GM19463 (cell line): Measurements from ENCODE around the gene NAV2.
"Not testable (repeated sequence)": the region's sequence is repeated elsewhere in the genome, so short reads cannot be mapped to it uniquely, and the experiment has no call there.

ENCODE experiments used
- ATAC-seq: cut with Tn5 transposase; IDR thresholded peaks from one replicate; pipeline ENCODE4 v1.9.1; 2021; ENCODE audit warnings: mild to moderate bottlenecking, moderate library complexity; ENCODE audit not compliant: unreplicated experiment

NAV2 gene

DNA sequence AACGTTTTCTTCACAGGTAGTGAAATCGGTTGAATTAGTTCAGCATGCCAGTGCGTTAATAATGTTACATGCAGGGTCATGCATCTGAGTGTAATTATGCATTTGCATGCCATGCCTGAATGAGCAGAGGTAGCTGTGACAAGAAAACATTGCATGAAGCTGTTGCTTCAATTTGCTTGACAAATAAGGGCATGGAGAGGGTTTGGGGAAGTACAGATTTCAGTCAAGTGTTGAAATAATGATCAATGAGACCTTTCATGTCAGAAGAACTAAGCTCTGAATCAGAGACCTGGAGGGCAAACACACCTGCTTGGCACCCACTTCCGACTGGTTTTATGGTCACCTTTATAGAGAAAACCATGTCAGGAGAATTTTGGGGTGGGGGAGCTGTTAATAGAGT is 226.2 kb downstream of the NAV2 start:
- ATAC-seq = peak; percentile 50

DNA sequence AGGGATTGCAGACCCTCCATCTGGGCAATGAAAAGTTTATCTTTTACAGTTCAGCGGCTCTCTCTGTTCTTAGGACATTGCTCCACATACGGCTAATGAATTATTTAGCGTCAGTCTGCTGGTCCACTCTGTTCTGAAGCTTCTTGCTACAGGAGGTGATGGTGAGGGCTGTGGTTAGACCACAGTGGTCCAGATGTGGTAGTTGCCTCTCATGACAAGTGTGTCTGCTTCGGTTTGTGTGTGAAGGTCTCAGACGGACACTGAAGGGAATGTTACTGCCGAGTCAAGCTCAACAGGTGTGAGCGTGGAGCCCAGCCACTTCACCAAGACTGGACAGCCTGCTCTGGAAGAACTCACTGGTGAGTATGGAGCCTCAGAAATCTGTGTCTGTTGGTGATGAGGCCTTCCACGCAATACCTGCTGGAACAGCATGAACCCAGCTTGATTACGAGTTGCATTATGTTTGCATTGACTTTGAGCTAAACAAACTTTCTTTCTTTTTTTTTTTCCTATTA is 226.8 kb downstream of the NAV2 start:
- ATAC-seq = peak; percentile 74

DNA sequence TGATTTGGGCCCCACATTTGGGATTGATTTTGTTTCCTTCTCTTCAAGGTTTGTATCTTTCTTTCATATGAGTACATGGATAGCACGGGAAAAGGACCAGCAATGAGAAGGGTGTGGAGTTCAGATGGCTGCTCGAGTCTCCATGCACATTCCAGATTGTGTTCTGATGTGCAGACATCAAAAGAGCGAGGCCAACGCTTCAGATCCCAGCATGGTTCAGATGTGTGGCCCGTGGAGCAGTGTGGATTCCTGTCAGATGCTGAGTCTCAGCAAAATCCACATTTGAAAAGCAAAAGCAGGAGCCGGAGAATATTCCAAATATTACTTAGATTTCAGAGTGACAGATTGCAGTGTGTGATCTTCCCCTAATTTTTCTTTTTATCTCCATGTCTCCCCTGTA is 228.2 kb downstream of the NAV2 start:
- ATAC-seq = no peak

DNA sequence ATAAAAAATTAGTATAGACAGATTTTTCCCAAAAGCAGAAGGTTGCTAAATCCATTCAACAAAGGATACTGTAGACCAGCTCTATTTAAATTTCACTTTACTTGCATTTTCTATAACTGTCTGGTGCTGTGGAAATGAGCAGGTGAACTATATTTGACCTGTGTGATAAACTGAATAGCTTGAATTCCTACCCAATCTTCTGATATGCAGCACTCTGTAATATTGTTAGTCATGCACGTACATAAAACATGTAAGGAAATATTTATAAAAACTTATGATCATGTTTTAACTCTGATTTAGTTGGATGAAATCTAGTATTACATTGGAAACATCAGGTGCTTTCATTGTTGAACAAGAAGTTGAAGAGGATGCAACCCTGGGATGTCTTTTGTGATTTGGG is 234.0 kb downstream of the NAV2 start:
- ATAC-seq = no peak

DNA sequence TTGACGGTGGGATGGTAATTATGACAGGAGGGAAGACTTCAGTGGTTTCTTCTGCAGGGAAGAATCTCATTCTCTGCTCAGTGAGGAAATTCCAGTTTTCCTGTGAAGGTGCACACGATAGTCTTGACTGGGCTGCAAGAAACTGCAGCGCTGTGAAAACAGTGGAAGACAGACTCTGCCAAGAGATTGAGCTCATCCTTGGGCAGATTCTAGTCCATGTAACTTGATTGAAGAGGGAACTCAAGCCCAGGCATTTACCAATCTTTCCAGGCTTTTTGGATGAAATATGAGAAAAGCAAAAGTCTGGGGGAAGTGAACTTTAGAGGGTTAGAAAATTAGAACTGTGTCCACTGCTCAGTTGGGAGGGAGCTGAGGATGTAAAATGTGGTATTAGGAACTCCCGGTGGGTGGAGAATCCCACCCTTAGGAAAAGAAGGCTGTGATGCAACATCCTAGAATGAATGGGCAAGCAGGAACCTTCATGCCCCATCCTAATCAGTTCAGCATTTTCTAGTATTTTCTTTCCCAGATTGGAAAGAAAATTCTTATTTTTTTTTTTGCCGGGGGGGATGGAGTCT is 235.0 kb downstream of the NAV2 start:
- no peak for ATAC-seq

DNA sequence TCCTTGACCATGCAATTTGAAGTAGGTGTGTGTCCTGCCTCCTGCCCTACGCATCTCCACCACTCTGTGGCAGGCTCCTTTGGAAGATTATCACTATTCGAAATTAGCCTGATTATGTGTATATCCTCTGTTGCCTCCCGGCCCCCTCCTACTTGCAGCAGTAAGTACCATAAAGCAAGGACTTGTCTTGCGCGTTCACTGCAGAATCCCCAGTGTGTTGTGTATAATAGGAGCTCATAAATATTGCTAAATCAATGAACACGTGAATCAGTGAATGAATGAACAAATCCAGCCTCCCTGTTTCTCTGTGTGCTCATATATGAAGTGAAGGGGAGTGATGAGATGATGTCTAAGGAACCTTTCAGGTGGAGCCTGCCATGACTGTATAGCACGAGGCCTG is 237.0 kb downstream of the NAV2 start:
- ATAC-seq = no peak

DNA sequence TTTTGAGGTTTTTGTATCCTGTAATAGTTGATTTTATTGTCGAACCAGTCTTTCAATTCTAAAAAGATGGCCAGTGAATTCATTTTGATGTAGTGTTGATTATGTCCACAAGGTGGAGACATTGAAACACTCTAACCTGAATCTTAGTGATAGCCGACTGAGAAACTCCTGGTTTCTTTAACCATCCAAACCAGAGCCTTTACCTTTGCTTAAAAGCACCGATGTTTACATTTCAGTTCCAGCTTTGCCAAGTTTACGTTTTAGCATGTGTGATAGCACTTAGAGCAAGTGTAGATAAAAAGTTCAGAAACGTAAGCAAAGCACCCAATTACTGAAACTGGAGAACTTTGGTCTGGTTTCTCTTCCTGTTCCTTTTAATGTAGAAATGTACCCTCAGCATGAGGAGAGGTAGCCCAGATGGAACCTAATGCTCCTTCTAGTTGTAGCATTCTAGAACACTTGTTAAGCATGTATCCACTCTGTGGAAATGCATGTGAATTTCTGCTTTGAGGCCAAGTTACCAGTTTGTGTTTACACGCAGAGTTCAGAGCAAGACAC is 239.0 kb downstream of the NAV2 start:
- peak; percentile 84 for ATAC-seq

DNA sequence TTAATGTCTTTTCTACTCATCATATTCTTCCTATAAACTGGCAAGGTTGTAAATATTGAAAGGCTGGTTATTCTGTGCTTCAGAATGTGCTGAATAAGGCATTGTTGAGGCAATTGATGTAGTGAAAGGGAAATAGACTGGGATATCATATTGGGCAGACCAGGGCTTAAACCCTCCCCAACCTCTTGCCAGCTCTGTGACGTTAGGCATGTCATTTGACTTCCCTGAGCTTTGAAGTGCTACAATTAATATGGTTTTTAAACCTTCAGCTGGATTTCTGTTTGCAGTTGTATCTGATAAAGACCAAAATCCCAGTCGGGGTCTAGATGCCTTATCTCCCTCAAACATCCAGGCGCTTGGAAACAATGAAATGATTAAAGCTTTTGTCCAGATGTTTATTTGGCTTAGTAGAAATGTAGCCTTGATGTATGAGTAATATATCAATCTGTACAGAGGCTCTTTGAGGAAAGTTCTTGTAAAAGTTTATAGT is 239.5 kb downstream of the NAV2 start:
- ATAC-seq = no peak

DNA sequence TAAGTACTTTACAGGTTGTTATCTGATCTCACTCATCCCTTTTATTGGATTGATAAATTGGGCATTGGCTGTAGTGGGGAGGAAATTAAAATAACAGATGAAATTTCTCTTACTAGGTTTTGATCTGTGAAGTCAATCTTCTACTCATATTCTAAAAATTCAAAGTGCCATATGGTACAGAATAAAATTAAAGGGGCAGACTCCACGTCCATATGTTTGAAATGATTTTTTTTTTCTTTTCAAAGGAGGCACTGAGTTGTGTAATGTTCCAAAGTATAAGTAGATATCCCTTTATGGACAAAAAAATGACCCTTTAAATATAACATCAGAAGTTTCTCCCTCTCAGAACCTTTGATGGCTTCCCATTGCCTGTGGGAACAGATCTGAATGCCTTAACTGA is 240.3 kb downstream of the NAV2 start:
- no peak for ATAC-seq

DNA sequence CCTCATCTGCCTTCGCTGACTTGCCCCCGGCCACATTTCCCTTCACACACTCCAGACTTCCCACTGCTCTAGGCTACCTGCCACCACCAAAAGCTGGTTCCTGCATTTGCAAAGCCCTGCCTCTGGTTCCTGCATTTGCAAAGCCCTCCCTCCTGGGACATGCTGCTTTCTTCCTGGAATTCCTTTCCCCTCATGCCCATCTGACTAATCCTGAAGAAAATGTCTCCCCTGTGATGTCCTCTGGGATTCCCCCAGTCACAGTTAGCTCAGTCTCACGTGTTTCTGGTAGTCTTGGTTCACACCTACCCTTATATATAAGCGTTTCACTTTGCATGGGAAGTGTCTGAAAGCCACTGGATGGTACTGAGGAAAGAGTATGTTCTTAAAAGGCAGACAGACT is 240.7 kb downstream of the NAV2 start:
- peak; percentile 27 for ATAC-seq

DNA sequence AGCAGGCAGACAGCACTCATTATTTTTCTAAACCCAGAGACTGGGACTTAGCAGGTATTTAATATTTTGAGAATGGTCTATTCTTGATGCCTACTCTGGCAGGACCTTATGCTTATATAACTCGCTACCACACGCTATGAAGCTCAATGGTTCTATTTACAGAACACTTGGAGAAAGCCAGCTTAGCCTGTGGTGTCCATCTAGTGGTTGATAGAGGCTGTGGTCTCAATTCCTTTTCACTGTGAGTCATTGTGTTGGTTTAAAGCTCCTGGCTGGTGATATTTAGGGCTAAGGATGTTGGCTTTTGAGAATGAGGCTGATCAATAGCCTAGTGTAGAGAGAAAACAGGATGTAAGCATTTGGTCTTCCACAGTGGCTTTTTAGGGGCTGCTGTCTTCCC is 241.3 kb downstream of the NAV2 start:
- ATAC-seq = no peak

DNA sequence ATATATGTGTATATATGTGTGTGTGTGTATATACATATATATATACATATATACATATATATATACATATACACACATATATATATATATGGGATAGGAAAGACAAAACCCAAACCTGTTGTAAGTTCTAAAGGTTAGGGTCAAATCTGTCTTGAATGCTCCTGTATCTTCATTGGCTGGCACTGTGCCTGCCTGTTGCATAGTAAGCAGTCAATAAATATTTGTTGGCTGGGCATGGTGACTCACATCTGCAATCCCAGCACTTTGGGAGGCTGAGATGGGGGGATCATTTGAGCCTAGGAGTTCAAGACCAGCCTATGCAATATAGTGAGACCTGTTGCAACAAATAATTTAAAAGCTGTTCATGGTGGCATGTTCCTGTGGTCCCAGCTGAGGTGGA is 242.3 kb downstream of the NAV2 start:
- ATAC-seq = no peak

DNA sequence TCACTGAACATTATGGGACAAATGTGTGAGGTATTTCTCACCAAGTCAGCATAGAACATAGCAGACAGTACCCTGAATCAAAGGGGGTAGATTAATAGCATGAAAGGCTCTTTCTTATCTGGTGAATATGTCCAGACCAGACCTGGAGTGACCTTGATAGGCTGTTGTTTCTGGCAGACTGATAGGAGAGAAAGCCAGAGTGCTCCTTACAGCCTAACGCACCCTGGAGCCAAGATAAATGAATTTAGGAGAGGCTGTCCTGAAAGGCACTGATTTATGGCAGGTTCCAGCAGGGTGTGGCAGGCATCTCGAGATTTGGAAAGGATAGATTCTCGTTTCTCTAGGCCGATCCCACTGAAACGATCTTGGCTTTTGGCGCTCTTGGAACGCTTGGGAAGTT is 243.0 kb downstream of the NAV2 start:
- ATAC-seq = no peak

DNA sequence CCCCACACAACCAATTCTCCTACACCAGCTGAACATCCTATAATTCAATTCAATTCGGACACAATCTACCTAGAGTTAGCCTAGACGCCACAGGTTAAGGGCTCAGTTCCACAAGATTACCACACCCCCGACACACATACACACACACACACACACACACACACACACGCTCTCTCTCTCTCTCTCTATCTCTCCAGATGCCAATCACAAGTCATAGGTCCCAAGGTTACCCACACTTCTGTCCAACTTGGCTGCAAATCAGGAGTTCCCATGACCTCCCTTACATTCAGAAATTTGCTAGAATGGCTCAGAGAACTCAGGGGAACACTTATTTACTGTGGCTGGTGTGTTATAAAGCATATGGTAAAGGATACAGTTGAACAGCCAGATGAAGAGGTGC is 243.6 kb downstream of the NAV2 start:
- no peak for ATAC-seq

DNA sequence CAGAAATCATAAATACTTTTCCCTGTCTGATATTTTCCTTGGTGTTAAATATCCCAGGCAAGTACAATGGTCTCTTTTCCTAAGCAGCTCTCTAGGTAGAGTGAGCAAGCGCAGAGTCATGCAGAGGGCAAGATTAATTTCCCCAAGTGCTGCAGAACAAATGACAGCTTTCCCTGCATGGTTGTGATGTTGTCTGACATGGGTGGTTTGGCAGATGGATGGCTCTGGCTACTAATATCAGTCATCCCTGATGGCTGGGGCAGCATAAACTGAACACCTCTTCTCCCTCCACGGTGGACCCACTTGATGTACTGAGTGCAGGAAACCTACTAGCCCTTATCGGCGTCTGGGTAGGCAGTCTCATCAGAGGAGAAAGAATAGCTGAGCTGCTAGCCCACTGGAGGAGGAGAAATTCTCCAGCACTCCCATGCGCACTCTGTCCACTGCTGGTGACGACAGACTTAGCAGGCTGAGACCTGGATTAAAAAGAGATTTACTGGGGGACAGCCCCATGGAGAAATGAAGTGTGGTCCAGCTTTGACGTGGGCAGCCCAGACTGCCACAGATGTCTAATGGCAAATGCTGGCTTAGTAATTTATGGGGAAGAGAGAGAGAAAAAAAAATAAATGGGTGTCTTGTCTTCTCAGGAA is 244.8 kb downstream of the NAV2 start:
- ATAC-seq = no peak

DNA sequence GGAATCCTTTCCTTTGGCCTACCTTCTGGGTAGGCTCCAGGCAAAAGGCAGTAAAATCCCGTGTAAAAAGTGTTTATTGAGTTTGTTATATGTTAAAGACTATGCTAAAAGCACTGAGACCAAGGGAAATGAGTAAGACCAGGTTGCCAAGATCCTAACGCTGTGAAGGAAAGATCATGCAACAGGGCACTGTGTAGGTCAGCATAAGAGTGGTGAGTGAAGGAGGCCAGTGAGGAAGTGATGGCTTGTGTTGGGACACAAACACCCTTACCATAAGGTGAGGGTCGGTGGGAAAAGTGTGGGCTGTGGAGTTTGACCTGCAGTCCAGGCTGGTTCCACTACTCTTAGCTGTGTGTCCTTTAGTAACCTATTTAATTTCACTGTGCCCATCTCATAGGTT is 245.6 kb downstream of the NAV2 start:
- no peak for ATAC-seq

DNA sequence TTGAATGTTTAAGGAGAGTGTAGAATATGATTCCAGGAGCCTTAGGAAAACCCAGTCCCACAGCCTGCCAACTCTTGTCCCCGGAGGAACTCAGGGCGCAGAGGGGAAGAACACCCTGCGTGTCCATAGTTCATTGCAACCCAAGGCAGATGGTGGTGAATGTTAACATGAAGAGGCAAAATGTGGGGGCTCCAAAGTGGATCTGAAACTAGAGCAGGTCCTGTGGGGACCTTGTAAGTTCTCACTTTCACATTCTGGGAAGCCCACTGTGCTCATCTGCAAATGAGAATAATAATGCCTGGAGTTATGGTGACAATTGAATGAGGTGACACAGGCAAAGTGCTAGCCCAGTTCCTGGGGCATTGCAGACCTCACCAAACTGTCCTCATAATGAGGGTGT is 246.6 kb downstream of the NAV2 start:
- ATAC-seq = no peak

DNA sequence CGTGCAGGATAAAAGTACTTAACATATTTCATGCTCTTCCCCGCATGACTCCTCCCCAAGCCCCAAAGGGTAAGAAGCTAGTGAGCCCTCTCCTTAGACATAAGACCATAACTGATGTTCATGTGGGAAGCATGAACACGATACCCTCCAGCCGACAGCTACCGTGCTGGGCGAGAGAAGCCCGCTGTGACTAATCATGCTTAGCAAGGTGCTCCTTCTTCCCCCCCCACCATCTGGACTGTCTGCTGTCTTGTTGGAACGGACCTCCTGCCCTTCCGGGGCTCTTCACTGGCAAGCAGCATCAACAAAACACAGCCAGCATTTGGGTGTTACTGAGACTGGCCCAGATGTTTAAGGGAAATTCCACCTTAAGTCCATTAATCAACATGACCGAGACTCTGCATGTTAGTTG is 247.0 kb downstream of the NAV2 start:
- no peak for ATAC-seq

DNA sequence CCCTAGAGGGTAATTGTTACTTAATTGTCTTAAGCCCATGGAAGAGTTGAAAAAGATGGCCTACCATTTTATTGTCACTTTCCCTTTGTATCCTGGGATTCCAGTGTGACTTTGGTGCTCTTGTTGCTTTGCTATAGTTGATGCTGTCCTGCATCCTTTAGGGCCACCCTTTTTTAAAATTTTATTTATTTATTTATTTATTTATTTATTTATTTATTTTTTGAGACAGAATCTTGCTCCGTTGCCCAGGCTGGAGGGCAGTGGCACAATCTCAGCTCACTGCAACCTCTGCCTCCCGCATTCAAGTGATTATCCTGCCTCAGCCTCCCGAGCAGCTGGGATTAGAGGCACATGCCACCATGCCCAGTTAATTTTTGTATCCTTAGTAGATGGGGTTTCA is 247.8 kb downstream of the NAV2 start:
- ATAC-seq = not testable (repeated sequence)

DNA sequence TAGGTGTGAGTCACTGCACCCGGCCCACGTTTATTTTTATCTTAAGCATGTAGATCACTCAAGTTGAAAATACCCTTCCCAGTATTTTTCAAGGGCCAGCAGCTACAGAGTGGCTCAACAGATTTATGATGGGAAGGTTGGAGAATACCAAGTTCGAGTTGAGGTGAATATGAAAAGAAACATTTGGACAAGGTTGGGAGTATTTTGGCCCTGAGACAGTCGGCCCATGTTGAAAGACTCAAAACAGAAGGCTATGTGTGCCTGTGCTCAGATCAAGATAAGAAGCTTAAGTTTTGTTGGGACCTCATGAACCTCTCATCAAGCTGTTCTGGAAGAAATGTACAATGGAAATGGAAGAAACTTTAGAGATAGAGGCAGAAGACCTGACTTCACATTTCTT is 248.6 kb downstream of the NAV2 start:
- ATAC-seq = no peak

DNA sequence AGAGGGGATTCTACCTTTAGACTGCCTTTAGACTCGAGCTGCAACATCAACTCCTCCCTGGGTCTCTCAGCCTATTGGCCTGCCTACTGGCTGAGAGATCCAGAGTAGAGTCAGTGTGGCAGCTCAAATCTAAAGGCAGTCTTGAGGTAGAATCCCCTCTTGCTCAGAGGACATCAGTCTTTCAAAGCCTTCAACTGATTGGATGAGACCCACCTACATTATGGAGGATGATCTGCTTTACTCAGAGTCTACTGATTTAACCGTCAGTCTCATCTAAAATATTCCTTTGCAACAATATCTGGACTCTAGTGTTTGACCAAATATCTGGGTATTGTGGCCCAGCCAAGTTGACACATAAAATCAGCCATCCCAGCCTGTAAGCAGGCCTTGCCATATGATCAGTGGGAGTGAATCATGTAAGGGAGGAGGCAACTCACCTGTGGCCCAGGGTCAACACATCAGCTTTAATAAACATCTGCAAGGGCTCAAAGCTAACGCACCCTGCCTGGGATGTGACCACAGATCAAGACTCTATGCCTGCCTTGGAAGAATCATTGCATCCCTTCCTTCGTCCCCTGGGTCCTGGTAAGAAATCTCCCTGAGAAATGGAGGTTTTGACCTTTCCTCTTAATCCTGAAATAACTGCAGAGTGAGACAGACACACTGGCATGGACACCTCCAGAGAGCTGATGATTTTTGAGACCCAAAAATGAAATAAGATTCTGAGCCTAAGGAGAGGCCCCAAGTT is 249.6 kb downstream of the NAV2 start:
- no peak for ATAC-seq

DNA sequence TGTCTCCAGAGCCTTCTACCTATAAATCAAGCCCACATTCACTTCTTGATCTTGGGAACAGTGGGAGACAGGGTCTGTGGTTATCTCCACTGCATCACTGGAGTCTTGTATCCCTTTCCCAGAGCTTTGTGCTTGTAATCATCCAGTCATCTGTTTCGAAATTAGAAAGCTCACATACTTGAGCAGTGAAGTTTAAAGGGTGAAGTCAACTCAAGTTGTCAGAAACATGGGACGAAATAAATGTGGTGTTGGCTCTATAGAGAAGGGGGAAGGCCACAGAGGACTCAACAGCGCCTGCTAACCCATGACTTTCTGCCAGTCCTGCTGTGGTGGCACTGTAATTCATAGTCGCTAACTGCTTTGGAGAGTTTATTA is 250.2 kb downstream of the NAV2 start:
- no peak for ATAC-seq
